GM21515 (cell line): ENCODE results near the gene SETBP1.
A peak's percentile ranks its signal among the peaks of the same experiment; 100 is the strongest.

ENCODE experiments used
- ATAC-seq: cut with Tn5 transposase; IDR thresholded peaks from one replicate; pipeline ENCODE4 v1.9.1; 2021; ENCODE audit not compliant: unreplicated experiment

Gene SETBP1

GRCh38 chr18:44758861-44759631 lies 78.4 kb downstream of the SETBP1 start:
- peak; percentile 95 for ATAC-seq

- ATAC-seq = peak; percentile 67
Observed at GRCh38 chr18:44759925-44760342, 79.2 kb downstream of the SETBP1 start.

DNA sequence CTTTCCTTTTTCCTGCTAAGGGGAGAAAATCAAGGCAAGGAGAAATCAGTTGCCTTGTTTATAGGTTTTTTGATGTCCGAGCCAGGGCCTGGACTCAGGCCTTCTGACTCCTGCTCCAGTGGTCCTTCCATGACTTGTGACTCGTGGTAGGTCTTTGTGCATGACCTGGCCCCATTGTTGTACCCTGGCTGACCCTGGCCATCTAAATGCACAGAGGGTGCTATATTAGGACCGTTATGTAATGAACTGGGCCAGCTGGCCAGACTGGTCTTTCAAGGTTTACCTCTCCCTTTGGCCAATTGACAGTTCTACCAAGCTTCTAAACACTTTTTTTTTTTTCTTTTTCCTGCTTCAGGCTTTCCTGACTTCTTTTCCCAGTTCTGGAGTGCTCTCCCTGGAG lies 81.1 kb downstream of the SETBP1 start:
- ATAC-seq = no peak

GRCh38 chr18:44763327-44763726 lies 82.6 kb downstream of the SETBP1 start:
- no peak for ATAC-seq

- ATAC-seq = no peak
Observed at GRCh38 chr18:44764863-44765262, 84.2 kb downstream of the SETBP1 start.

DNA sequence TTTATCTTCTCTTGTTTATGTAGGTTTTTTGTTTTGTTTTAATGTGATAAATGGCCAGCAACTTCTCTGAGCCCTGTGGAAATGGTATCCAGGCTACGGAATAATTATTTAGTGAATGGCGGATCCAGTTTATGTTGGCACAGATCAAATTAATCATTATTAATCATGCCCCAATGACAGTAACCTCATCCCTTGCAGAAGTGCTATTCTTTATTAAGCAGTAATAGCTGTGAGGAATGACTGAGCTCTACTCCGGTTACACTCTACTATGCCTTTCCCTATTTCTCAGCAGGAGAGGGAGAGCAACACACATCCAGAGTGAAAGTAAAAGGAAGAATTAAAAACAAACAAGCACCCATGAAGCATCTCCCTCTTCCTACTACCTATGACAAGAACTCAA lies 84.8 kb downstream of the SETBP1 start:
- ATAC-seq = no peak

- ATAC-seq = no peak
Observed at GRCh38 chr18:44766450-44766849, 85.8 kb downstream of the SETBP1 start.

- no peak for ATAC-seq
Observed at GRCh38 chr18:44767807-44768206, 87.1 kb downstream of the SETBP1 start.

GRCh38 chr18:44770641-44771040 lies 90.0 kb downstream of the SETBP1 start:
- no peak for ATAC-seq

- ATAC-seq = no peak
Observed at GRCh38 chr18:44771572-44771955, 90.9 kb downstream of the SETBP1 start.

DNA sequence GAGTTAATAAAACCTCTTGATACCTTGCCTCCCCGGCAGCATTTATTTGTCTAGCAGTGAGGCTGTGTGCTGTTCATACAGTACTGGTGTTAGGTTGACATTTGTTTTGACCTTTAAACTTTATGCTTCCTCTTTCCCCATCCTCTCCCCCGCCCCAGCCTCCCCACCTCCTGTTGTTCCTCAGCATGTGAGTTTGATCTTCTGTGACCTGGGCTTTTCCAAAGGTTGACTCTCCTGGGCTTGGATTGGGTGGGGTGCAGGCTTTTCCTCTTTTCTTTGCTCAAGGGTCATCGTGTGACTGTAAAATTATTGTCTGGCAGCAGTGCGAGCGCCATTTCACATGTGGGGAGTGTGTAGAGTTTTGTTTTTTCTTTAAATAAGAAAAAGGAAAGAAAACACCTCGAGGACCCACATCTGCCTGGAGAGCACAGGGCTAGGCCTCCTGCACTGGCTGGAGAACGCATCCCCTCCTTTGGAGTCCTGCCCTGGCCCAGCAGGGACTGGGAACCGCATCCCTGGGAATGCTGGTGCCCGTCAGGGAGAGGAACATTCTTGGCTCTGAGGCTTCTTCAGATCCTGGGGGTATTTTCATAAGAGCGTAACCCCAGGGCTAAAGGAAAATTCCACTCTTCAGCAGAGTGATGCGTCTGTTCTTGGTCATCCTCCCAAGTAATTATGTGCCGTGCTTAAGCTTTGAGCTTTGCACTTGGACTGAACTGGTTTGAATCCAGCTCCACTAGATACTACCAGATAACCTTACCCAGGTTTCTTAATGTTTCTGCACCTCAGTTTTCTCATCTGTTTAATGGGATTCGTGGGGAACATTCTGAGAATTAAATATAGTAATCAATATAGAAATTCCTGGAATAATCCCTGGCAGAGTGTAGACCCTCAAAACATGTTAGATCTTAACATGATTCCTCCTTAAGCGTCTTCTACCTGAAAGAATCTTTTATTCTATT lies 91.5 kb downstream of the SETBP1 start:
- no peak for ATAC-seq

DNA sequence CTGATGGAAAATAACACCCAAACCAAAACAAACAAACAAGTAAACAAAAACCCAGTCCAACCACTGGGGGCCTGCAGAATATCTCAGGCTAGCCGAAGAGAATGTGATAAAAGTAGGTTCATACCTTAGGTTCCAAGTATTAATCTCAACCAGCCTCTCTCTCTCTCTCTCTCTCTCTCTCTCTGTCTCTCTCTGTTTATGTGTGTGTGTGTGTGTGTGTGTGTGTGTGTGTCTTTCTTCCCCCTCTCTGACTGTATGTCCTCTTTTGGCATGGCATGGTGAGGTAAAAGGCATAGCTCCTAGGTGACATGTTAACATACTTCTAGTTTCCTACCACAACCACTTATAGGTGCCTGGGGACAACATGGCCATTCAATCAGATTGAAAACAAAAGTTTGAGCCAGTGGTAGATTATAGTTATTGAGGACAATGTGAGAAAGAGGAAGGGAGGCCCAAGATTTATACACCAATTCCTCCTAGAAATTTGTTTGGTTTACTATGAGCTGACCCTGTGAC lies 93.0 kb downstream of the SETBP1 start:
- no peak for ATAC-seq

GRCh38 chr18:44774191-44774590 lies 93.5 kb downstream of the SETBP1 start:
- no peak for ATAC-seq

DNA sequence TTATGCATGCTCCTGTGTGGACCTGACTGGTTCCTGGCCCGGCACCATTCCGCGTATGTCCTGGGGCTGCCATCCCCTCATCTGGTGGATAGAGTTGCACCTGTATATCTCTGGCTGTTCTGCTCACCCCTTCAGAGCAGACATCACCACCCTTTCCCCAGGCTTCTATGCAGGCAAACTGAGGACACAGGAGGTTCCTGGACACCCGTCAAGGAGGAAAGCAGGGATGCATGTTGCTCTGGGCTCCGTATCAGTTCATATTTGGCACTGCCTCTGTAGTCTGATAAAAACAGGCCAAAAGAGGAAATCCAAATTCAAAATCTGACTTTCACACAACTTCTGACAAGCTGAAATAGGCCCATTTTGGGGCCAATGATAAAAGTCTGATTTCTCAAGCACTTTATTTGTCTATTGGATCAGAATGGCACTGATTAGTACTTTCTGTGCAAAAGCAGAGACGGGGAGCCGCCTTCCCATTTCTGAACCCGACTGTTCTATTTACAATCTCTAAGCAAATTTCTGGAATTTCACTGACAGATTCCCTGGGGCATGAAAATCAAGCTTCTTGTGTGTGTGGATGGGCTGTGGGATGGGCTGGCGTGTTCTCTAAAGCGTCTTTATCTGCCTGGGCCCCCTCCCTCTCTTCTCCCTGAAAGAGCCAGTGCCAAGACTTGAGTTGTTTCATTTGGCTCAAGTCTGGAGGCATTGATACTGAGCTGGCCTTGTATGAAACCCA lies 96.9 kb downstream of the SETBP1 start:
- ATAC-seq = no peak

DNA sequence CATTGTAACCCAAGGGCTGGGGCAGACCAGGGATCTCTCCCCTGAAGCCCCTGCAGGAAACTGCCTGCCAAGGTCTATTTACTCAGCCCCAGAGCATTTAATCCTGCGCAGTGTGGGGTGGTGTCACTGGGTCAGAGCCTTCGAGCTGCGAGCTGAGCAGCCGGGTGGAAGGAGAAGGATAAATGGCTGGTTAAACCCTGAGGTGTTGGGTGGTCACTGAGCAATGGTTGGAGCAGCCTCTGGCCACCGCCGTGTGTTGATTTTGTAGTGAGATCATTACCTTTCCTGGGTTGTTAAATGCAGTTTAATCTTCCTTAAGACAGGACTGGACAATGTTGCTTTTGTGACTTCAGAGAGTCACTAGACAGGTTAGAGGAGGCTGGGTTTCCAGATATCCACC lies 98.1 kb downstream of the SETBP1 start:
- ATAC-seq = no peak

DNA sequence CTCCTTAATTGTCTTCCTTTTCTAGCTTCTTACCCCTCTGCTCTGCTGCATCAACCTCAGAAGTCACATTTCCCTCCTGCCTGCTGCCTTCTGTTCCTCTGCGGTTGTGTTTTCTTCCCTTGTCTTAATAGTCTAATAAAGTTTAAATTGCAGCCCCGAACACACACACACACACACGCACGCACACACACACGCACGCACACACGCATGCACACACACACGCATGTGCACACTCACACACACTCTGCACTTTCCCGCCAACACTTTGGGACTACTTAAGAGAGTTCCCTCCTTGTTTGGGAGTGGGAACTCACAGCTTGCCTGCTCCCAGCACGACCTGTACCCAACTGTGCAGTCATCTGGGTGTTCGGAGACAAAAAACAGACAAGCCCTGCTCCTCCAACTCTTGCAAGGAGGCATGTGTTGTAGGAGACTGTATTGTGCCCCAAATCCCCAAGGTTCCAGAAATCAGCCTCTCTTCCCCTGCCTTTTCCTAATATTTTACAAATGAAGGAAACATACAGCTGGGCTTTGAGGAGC lies 99.1 kb downstream of the SETBP1 start:
- ATAC-seq = no peak

DNA sequence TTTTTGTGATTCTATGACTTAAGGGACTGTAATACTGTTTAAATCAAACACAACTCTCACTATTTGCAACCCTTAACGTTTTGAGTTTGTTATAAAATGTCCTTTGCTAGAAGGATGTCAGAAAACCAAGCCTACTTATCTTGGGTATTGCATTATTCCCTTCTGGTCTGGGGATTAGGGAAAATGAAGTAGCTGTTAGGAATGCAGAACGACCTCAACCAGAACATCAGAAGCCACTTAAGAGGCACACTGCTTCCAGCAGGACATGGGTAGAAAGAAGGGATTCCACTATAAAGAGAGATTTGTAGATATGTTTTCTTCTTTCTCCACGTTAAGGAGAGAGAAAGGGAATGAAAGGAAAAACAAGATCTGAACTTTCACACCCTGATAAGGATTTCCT lies 101.2 kb downstream of the SETBP1 start:
- no peak for ATAC-seq

DNA sequence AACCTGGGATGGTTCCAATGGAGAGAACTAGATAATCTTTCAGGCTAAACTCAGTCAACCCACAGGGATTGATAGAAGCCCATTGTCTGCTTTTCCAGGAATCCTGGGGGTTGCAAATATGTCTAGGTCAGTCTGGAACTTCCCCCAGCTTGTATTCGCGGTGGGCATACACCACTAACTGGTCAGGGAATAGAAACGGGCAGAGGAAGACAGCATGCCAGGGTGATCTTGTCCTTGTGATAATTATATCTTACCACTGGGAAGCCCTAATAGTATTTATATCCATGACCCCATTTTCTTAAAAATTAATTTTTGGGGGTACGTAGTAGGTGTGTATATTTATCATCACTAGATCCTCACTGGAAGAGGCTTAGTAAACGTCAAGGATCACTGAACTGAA lies 101.9 kb downstream of the SETBP1 start:
- no peak for ATAC-seq

DNA sequence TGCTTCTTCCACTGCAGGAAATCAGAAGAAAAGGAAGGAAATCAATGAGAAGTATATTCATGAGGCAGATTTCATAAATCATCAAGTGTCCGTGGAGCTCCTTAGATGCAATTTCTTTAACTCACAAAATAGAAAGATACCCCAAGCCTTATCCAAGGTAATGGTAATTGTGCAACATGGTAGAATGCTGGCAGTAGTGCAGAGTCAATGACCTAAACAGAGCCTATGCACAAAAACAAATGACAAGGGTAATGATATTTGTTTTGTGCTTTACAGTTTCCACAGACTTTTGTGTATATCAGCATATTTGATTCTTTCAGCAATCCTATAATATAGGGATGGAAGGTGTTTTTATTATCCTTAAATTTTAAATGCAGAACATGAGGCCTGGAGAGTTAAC lies 102.7 kb downstream of the SETBP1 start:
- ATAC-seq = no peak

- ATAC-seq = peak; percentile 27
Observed at GRCh38 chr18:44786257-44786656, 105.6 kb downstream of the SETBP1 start.

- ATAC-seq = peak; percentile 81
Observed at GRCh38 chr18:44786688-44787087, 106.0 kb downstream of the SETBP1 start.
